ENCODE results near the gene C1QTNF1.
"Not testable (repeated sequence)": the region's sequence is repeated elsewhere in the genome, so short reads cannot be mapped to it uniquely, and the experiment has no call there.

The C1QTNF1 gene

GRCh38 chr17:79023180-79023705 is 726 bp upstream of the C1QTNF1 start:
- no peak for DNase-seq (ENCODE audit: low spot score)

- no peak for DNase-seq (ENCODE audit: low spot score)
These were observed 1.1 kb downstream of the C1QTNF1 start for GRCh38 chr17:79024901-79025737.

DNA sequence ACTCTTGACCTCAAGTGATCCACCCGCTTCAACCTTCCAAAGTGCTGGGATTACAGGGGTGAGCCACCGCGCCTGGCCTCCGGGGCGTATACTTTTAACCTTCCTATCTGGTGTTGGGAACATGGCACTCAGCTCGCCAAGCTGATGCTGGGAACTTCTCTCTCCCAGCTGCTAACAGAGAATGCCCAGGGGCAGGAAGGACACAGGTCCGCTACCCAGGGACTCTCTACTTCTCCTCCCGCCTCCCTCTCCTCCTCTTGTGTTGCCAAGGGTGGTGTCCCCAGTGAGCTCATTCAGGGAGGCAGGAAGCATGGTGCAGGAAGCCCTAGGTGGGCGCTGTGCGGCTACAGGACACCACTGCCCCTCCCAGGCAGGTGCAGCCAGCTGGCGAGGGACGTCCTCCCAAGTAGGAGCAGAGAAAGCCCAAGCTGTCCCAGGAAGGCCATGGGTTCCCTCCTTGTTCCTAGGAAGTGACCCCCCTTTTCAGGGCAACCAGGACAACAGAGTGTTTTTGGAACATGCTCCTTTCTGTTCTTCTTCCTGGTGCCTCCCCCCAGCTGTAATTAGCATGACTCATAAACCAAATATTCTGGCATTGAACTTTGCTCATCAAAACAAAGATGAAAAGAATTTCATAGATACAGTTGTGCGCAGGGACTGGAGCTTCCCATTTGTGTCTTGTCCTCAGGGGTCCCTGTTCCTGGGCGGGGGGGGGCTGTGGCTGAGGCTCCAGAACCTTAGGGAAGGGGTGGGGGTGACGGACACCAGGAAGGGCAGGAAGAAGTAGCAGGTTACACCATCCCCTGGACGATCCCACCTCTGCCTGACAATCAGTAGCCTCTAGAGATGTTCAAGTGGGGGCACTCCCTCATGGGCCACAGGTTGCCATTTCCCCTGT is 2.7 kb downstream of the C1QTNF1 start:
- no peak for DNase-seq (ENCODE audit: low spot score)

DNA sequence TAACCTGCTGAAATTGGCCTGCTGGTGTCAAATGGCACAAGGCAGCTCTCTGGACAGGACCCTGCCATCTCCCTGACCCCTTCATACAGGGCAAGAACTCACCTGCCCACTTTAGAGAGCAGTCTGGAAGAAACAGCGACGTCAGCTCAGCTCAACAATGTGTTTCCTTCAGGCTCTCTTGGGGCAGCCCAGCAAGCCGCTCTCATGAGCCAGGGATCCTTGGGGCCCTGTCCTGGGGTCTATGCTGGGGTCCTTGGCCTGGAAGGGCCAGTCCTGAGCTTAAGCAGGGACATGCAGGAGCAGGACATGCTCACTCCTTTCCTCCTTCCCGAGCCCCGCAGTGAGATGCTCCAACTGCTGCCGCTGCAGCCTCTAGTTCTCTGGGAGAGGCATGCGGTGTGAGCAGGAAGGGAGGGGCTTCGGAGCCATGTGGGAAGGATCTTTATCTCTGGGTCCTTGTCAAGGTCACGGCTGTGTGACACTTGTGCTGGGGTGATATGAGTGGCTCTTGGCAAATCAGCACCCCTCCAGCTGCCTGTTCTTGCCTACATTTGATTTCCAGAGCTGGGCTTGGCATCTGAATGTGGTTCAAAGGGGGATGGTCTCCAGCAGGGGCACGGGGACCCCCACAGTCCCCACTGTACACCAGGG is 3.4 kb downstream of the C1QTNF1 start:
- DNase-seq (ENCODE audit: low spot score), result no peak

DNA sequence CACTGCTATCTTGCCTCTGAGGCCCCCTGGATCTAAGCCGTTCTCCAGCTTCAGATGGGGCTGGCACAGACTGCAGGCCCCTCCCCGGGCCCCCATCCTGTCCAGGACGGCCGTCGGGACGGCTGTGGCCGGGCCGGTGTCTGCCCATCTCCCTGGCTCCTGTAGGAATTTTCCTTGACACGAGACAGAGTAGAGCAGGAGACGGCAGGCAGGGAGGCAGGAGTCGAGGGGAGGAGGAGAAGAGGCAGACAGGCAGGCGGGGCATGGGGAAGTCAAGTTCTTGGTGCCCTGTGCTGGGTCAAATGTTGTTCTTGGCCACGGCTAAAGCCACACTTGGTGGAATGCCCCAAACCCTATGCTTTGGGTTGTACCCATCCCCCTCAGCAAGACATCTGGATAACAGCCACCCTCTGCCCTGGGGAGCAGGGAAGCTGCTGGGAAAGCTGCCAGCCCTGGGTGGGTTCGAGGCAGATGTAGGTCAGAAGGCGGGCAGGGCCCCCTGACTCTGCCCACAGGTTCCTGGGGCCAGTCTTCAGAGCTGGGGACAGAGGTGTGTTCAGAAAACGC is 4.0 kb downstream of the C1QTNF1 start:
- DNase-seq (ENCODE audit: low spot score), result no peak

DNA sequence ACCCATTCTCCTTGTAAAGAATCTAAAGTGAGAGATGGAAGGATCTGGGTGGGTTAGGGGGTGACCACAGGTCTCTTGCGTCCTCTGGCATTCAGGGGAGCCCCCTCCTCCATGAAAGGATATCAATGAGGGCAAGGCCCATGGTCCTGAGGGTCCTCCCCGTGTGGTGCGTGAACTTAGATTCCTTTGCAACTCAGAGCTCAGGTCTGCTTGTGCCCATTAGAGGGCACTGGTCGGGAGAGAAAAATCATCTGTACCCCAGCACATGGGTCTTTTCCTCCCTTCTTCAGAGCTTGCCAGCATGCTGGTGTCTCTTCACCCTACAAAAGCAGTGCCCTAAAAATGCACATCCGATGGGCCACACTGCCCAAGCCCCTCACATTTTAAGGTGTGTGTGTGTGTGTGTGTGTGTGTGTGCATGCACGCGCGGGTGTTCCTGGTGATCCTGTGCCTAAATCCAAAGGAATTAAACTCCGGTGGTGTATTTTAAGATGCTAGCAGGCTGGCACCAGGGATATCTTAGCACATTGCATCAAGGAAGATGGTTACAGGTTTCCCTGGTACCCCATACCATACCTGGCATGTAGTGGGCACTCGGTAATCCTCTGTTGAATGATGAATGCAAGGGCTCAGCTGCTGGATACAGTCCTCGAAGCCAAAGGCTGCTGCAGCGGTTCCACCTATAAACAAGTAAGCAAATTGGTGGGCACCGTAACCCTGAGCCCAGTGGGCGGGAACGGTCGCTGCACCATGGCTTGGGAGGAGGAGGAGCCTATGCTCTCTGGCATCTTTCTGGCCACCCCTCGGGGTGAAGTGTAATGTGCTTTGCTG is 4.7 kb downstream of the C1QTNF1 start:
- no peak for DNase-seq (ENCODE audit: low spot score)

DNA sequence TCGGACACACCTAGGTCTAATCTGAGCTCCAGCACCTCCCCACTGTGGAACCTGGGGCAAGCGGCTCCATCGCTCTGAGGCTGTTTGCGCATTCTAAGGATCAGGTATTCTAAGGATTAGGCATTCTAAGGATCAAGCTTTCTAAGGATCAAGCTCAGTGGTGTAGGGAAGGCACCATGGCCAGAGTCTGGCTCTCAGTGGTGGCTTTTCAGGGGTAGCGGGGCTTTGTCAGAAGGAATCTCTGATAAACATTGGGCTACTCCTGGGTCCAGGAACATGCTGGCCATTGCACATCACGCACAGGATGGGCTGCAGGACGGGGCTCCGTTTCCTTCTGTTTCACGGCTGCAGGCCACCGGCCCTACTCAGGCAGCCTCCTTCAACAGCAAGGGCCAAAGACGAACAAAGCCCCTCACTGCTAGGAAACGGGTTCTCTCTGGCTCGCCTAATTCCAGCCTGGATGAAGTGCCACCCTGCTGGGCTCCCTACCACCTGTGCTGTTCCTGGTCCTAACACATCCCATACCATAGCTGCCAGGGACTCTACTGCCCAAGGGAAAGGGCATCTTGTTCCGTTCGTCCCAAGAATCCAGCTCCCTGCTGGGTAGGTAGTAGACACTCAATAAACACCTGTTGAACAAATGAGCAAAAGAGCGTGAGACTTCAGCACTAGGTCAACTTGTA is 5.5 kb downstream of the C1QTNF1 start:
- DNase-seq (ENCODE audit: low spot score), result no peak

- DNase-seq (ENCODE audit: low spot score), result not testable (repeated sequence)
These were observed 6.7 kb downstream of the C1QTNF1 start for GRCh38 chr17:79030636-79031035.

DNA sequence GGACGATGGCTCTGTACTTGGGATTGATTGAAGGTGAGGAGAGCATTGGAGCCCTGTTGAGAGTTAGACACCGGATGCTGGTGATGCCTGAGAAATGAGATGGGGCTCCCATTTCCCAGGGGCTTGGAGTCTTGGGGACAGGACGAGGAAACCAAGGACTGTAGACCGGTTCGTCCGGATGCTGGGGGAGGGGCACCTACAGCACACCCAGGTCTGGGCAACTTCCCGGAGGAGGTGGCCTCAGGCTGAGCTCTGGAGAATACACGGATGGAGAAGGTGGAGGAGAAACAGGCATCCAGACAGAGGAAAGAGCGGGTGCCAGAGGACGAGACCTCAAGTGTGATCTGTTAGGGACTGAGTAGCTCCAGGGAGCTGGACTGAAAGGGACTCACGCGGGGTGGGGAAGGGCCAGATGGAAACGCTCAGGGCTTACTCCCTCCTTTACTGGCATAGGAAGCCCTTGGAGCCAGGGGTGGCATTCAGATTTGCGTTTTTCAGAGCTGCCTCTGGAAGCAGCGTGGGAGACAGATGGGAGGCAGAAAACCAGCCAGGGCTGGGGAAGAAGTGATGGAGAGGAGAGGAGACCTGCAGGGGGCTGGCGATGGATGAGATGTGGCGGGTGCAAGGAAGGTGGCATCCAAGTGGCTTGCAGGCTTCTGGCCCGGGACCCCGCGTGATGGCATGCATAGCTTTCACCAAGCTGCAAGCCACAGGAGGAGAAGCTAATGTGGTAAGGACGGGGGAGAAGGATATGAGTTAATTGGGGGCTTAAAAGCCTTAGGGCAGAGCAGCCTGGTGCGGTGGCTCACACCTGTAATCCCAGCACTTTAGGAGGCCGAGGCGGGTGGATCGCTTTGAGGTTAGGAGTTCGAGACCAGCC is 8.3 kb downstream of the C1QTNF1 start:
- no peak for DNase-seq (ENCODE audit: low spot score)

DNA sequence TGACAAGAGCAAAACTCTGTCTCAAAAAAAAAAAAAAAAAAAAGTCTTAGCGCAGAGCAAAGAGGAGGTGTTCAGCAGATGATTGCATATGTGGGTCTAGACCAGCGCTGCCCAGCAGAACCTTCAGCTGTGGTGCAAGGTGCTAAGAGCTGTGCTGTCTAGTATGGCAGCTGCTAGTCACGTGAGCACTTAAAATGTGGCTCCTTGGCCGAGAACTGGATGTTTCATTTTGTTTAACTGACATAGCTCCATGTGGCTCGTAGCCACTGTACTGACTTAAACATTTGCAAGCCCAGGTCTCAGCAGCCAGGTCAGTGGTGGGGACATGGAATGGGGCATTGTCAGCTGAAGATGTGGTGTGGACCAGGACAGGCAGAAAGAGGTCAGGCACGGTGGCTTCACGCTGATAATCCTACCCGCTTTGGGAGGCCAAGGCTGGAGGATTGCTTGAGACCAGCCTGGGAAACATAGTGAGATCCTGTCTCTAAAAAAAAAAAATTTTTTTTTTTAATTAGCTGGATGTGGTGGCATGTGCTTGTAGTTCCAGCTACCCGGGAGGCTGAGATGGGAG is 9.2 kb downstream of the C1QTNF1 start:
- DNase-seq (ENCODE audit: low spot score), result no peak

DNA sequence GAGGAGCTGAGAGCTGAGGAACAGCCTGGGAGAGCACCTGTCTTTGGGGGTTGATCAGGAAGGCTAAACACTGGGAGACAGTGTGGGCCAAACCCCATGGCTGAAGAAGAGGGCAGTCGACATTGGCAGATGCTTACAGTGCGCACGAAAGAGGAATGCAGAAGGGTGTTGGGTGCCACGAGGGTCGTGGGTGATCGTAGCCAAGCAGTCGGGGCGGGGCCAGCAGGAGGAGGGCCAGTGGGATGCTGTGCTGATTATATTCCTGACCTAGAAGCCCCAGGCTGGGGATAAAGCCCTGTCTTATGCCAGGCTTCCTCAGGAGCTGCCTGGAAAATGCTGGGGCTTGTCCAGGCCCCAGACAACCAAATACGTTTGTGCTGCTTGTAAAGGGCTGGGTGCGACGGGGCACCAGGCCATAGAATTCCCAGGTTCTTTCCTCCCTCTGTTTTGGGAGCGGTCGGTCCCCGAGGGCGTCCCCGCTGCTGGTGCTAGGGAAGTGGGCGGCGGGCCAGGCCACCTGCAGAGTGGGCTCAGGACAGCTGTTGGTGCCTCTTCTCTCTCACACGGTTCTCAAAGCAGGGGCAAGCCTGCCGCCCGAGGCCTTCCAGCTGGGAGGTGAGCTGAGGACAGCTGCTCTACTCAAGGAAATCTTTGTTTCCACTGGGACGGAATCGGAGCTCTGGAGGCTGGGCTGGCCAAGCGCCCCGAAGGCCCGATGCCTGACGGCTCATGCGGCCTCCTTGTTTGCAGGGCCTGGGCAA is 10.0 kb downstream of the C1QTNF1 start:
- DNase-seq (ENCODE audit: low spot score), result no peak

GRCh38 chr17:79034931-79035485 is 11.0 kb downstream of the C1QTNF1 start:
- DNase-seq (ENCODE audit: low spot score), result no peak

DNA sequence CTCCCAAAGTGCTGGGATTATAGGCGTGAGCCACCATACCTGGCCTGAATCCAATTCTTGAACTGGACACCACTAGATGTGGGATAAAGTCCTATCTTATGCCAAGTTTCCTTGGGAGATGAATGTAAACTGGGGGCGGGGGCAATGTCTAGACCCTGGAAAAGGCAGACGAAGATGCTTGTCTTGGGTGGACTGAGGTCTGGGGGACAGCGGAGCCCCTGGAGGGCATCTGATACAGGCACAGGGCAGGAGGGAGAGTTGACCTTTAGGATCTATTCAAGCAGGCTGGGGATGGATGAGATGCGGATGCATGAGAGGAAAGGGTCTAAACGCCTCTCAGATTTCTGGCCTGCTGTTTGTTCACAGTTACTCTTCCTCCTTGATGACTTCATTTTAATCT is 11.7 kb downstream of the C1QTNF1 start:
- no peak for DNase-seq (ENCODE audit: low spot score)

DNA sequence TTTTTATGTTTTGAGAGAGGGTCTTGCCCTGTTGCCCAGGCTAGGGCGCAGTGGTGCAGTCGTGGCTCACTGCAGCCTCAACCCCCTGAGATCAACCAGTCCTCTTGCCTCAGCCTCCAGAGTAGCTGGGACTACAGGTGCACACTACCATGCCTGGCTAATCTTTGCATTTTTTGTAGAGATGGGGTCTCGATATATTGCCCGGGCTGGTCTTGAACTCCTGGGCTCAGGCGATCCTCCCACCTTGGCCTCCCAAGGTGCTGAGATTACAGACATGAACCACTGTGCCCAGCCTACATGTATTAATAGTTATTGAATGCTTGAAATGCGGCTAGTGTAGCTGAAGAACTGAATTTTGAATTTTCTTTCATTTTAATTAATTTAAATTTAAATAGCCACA is 12.2 kb downstream of the C1QTNF1 start:
- DNase-seq (ENCODE audit: low spot score), result no peak

DNA sequence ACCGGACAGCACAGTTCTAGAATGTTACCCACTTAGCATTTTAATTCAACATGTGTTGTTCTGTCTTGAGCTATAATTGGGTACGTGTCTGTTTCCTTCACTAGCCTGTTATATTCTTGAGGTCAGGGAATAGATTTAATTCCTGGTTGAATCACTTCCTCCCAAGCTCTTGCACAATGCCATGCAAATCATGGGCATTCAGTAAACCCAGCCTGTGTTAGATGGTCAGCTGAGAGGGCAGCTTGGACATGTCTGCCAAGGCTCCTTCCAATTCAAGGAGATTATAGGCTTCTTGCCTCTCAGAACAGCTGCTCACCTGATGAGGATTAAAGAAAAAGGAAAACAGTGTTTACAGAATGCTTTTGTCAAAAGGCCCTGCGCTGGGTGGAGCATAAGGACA is 12.6 kb downstream of the C1QTNF1 start:
- DNase-seq (ENCODE audit: low spot score), result no peak

DNA sequence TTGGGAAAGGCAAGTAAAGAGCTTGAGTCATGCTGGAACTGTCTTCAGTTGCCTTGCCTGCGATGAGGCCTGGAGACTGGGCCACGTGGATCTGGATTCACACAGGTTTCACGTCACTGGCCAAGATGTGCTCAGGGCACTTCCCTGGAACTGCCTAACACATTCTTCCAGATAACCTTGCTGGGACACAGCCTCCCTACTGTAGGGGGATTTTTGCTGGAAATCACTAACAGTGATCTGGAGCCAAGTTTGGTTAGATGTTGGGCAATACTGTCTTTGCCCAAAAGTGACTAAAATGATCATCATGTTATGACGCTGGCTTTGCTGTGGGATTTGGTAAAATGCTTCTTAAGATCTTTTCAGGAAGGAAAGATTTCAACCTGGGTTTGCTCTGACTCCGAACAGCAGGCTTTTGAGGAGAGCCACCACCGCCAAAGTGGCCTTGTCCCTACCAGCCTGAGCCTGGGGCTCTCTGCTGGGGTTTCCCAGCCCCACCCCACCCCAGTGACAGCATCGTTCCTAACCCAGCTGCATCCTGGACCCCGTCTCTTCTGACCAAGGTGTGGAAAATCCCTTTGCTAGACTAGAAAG is 14.7 kb downstream of the C1QTNF1 start:
- DNase-seq (ENCODE audit: low spot score), result no peak

DNA sequence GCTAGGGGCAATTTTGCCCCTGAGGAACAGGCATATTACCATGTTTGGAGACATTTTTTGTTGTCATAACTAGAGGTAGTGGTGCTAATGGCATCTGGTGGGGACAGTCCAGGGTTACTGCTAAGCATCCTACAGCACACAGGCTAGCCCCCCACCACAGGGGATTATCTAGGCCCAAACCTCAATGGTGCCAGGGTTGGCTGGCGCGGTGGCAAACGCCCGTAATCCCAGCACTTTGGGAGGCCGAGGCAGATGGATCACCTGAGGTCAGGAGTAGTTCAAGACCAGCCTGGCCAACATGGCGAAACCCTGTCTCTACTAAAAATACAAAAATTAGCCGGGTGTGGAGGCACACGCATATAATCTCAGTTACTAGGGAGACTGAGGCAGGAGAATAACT is 15.2 kb downstream of the C1QTNF1 start:
- no peak for DNase-seq (ENCODE audit: low spot score)

GRCh38 chr17:79039886-79040285 is 15.9 kb downstream of the C1QTNF1 start:
- DNase-seq (ENCODE audit: low spot score), result no peak
